Esophagus (tissue), 2 donors: ENCODE results near the gene ST7L. TPM values are rescaled to one million over a fixed set of nuclear protein-coding genes. Genes with fewer than 3 reads are reported as not detected.

Source experiments
- H3K27ac ChIP-seq, 2 donors: one replicate each; pipeline ENCODE4 v1.5.1; 2013; ENCODE audit warnings: low read depth in 2 of 2, mild to moderate bottlenecking in 2 of 2, inconsistent platforms in 1 of 2, low read length in 1 of 2, moderate library complexity in 1 of 2
- H3K27me3 ChIP-seq, 2 donors: one replicate each; pipeline ENCODE4 v1.6.1; 2013; ENCODE audit warnings: low read length in 2 of 2, control low read depth in 1 of 2, mild to moderate bottlenecking in 1 of 2; ENCODE audit not compliant: insufficient read depth in 2 of 2, control insufficient read depth in 1 of 2
- H3K36me3 ChIP-seq, 2 donors: one replicate each; pipeline ENCODE4 v1.6.1; 2013; ENCODE audit warnings: low read length in 1 of 2; ENCODE audit not compliant: control insufficient read depth in 2 of 2, insufficient read depth in 2 of 2
- H3K4me1 ChIP-seq, 2 donors: one replicate each; pipeline ENCODE4 v1.6.1; 2013; ENCODE audit warnings: low read length in 1 of 2; ENCODE audit not compliant: control insufficient read depth in 2 of 2, insufficient read depth in 2 of 2
- H3K4me3 ChIP-seq, 2 donors: one replicate each; pipeline ENCODE4 v1.5.1; 2013; ENCODE audit warnings: low read length in 2 of 2, mild to moderate bottlenecking in 2 of 2, low read depth in 1 of 2, moderate library complexity in 1 of 2
- H3K9me3 ChIP-seq, 2 donors: one replicate each; pipeline ENCODE4 v1.6.1; 2013; ENCODE audit warnings: mild to moderate bottlenecking in 2 of 2, low read depth in 1 of 2, low read length in 1 of 2, moderate library complexity in 1 of 2; ENCODE audit not compliant: control insufficient read depth in 2 of 2, insufficient read depth in 1 of 2
- WGBS, 2 donors: extraction: QIAGEN DNeasy Blood & Tissue Kit; methylation state at CpG; one replicate each; pipeline ENCODE4 v1.1.7; 2013; 5-methylcytosine and 5-hydroxymethylcytosine counted together
- polyA plus RNA-seq, 2 donors: library from polyadenylated mRNA; stranded (reverse); fragments of 200-250 nt; gene quantifications; one replicate each; pipeline ENCODE4 v1.2.3, GENCODE V29; 2013
- donor health status: healthy with polysubstance abuse.
- donor health status: Bipolar disorder and iron deficiency.

Gene ST7L
- polyA plus RNA-seq, 2 donors = 8.9 to 12.0 TPM

GRCh38 chr1:112524986-112525385 is 94.0 kb downstream of the ST7L start:
- Histone ChIP-seq H3K9me3 (no peaks in the 10 kb centered on the region), H3K27me3 (no peaks in the 10 kb centered on the region), H3K4me3 (no peak overlapping the region), H3K27ac (no peak overlapping the region), H3K4me1 (no peaks in the 10 kb centered on the region), H3K36me3 (peaks cover 6% of the 10 kb centered on the region in 2 donors)
- 95 to 100% methylated on average over 1 of the region's 1 CpG for WGBS, 2 donors

DNA sequence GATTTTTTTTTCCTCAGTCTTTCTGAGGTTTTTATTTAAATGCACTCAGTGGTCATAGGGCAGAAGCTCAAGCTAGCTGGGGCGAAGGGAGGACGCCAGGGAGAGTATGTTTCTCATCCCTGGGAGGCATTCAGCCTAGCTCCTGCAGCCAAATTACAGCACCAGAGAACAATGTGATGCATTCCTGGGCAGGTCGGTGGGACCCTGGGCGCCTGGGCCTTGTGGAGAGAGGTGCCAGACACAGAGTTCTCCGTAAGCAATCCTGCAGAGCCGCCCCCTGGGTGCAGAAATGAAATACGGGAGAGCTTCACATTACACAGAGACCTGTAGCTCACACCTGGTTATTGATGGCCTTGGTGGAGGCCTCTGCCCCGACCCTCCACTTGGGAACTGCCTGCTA is 94.7 kb downstream of the ST7L start:
- WGBS, 2 donors = 54 to 69% methylated on average over 8 of the region's 8 CpGs
- Histone ChIP-seq H3K4me3 (no peak overlapping the region), H3K9me3 (no peaks in the 10 kb centered on the region), H3K4me1 (no peaks in the 10 kb centered on the region), H3K27me3 (no peaks in the 10 kb centered on the region), H3K36me3 (peaks cover 6% of the 10 kb centered on the region in 2 donors), H3K27ac (no peak overlapping the region)

GRCh38 chr1:112522621-112523020 is 96.3 kb downstream of the ST7L start:
- peaks cover 6% of the 10 kb centered on the region in 2 donors for H3K36me3 ChIP-seq
- H3K9me3 ChIP-seq = no peaks in the 10 kb centered on the region
- 81 to 92% methylated on average over 1 of the region's 1 CpG for WGBS, 2 donors
- H3K27me3 ChIP-seq = no peaks in the 10 kb centered on the region
- H3K27ac ChIP-seq = no peak overlapping the region
- no peaks in the 10 kb centered on the region for H3K4me1 ChIP-seq
- no peak overlapping the region for H3K4me3 ChIP-seq

DNA sequence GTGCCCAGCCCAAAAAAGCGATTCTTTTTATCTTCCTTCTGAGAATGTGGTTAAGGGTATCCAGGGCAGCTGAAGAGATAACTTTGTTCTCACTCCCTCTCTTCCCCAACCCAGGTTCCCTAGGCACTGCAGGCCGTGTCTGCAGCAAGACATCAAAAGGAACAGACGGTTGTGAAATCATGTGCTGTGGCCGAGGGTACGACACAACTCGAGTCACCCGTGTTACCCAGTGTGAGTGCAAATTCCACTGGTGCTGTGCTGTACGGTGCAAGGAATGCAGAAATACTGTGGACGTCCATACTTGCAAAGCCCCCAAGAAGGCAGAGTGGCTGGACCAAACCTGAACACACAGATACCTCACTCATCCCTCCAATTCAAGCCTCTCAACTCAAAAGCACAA is 98.8 kb downstream of the ST7L start:
- H3K36me3 ChIP-seq = peaks cover 3 to 4% of the 10 kb centered on the region in 2 donors
- H3K9me3 ChIP-seq = no peaks in the 10 kb centered on the region
- 86% methylated on average over 9 of the region's 9 CpGs for WGBS, 2 donors
- no peak overlapping the region for H3K27ac ChIP-seq
- H3K4me3 ChIP-seq = no peak overlapping the region
- no peaks in the 10 kb centered on the region for H3K27me3 ChIP-seq
- peaks cover 0 to 5% of the 10 kb centered on the region in 2 donors for H3K4me1 ChIP-seq

DNA sequence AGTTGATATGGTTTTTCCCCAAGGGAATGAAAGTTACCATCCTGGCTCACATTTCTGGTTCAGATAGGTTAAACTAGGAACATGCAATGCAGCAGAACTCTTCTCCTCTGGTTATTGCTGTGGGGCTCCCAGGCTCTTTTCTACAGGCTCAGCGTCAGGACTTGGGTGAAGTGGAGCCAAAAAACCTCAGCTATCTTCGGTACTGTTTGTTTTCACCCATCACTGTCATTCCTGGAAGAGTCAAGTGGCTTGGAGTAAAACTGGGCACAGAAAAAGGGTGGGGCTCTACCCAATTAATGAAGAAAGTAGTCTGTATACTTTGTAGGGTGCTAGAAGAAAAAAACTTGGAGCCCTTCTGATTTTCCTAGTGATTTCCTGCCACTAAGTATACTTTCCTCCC is 100.8 kb downstream of the ST7L start:
- H3K36me3 ChIP-seq = peaks cover 0 to 4% of the 10 kb centered on the region in 2 donors
- 44 to 60% methylated on average over 2 of the region's 2 CpGs for WGBS, 2 donors

DNA sequence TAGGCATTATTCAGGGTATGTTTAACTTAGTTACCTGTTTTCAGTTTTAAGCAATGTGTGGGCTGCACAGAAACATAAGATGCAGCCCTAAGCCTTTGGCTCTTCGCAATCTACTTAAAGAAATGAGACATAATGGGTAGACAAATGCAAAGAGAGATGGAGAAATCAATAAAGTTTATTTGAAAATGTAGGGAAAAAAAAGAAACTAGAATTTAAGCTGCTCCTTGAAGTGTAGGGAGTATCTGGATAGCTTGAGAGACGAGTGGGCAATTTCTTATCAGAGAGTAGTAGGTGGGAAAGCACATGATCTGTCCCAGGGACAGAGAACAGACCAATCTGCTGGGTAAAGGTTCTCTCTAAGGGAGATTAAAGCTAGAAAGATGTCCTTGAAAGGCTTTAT is 101.3 kb downstream of the ST7L start:
- Histone ChIP-seq H3K4me3 (no peak overlapping the region), H3K27me3 (no peaks in the 10 kb centered on the region), H3K9me3 (no peaks in the 10 kb centered on the region), H3K4me1 (peaks cover 0 to 13% of the 10 kb centered on the region in 2 donors), H3K27ac (no peak overlapping the region), H3K36me3 (peaks cover 0 to 4% of the 10 kb centered on the region in 2 donors)
- 74 to 82% methylated on average over 2 of the region's 2 CpGs for WGBS, 2 donors

More for the DNA sequence above, 100.8 kb downstream of the ST7L start:
- Histone ChIP-seq H3K4me1 (peaks cover 0 to 9% of the 10 kb centered on the region in 2 donors), H3K27me3 (no peaks in the 10 kb centered on the region), H3K4me3 (no peak overlapping the region), H3K9me3 (no peaks in the 10 kb centered on the region), H3K27ac (no peak overlapping the region)

DNA sequence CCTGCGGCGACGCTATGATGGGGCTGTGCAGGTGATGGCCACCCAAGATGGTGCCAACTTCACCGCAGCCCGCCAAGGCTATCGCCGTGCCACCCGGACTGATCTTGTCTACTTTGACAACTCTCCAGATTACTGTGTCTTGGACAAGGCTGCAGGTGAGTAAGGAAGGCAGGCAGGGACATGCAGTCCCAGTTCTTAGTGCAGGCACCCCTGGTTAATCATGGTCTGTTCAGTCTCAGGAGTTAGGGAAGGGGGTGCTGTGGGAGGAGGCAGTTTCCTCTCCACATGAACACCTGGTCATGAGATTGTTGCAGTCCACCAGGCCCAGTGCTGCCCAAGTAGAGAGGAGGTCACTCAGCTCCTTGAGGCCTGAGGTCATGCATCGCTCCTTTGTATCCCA is 101.7 kb downstream of the ST7L start:
- no peak overlapping the region for H3K27ac ChIP-seq
- 67 to 68% methylated on average over 9 of the region's 9 CpGs for WGBS, 2 donors
- peaks cover 0 to 4% of the 10 kb centered on the region in 2 donors for H3K36me3 ChIP-seq
- H3K4me1 ChIP-seq = peaks cover 0 to 15% of the 10 kb centered on the region in 2 donors
- no peaks in the 10 kb centered on the region for H3K27me3 ChIP-seq
- no peak overlapping the region for H3K4me3 ChIP-seq
- H3K9me3 ChIP-seq = no peaks in the 10 kb centered on the region

GRCh38 chr1:112516141-112516540 is 102.8 kb downstream of the ST7L start:
- no peak overlapping the region for H3K27ac ChIP-seq
- no peak overlapping the region for H3K4me3 ChIP-seq
- no peaks in the 10 kb centered on the region for H3K9me3 ChIP-seq
- peaks cover 0 to 15% of the 10 kb centered on the region in 2 donors for H3K4me1 ChIP-seq
- H3K36me3 ChIP-seq = peaks cover 0 to 4% of the 10 kb centered on the region in 2 donors
- WGBS, 2 donors = 94 to 96% methylated on average over 14 of the region's 14 CpGs
- H3K27me3 ChIP-seq = no peaks in the 10 kb centered on the region

DNA sequence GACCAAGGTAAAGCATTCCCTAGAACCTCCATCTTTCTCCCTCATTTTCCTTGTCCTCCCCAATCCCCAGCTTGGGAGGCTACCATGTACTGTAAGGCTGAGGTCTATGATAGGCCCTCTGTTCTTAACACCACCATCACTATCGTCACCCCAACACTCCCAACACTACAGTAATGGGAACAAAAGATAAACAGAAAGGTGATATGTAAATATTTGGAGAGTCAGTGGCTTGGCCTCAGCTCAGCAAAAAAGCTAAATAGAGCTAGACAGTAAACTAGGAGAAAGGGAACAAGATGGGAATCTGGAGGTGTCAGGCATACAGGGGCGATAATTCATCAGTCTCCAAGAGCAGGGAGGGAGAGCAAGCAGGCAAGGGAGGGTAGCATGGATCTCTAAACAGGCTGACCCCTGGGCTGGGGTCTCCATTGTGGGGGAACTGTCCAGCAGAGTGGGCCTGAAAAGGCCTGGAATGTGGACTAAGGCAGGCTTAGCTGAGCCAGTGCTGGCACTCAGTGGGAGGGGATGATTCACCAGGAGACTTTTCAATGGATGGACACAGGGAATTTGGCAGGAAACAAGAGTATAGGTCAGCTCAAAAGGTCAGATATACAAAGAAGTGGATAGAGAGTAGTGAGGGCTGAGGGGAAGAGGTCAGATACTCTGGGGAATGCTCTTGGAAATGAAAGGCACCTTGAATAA is 103.5 kb downstream of the ST7L start:
- Histone ChIP-seq H3K9me3 (no peaks in the 10 kb centered on the region), H3K4me3 (no peak overlapping the region), H3K36me3 (peaks cover 0 to 4% of the 10 kb centered on the region in 2 donors), H3K27ac (no peak overlapping the region), H3K27me3 (no peaks in the 10 kb centered on the region), H3K4me1 (peaks cover 0 to 15% of the 10 kb centered on the region in 2 donors)
- 71 to 84% methylated on average over 2 of the region's 2 CpGs for WGBS, 2 donors

DNA sequence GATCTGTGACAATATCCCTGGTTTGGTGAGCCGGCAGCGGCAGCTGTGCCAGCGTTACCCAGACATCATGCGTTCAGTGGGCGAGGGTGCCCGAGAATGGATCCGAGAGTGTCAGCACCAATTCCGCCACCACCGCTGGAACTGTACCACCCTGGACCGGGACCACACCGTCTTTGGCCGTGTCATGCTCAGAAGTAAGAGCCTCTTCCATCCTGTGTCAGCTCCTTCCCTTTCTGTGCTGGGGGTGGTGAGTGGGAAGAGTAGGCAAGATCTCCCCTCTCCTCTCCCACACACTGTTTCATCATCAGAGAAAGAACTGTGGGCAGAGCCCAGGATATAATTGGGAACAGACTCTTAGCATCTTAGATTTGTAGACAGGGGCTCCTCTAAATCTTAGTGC is 104.0 kb downstream of the ST7L start:
- Histone ChIP-seq H3K27ac (no peak overlapping the region), H3K4me3 (no peak overlapping the region), H3K27me3 (no peaks in the 10 kb centered on the region), H3K36me3 (no peaks in the 10 kb centered on the region), H3K9me3 (no peaks in the 10 kb centered on the region), H3K4me1 (peaks cover 0 to 15% of the 10 kb centered on the region in 2 donors)
- WGBS, 2 donors = 97 to 98% methylated on average over 12 of the region's 12 CpGs
